NB4 (cell line): ENCODE data around the gene CBLN4.

Source experiments
- DNase-seq: peaks from one replicate; pipeline ENCODE4 v3.0.0; 2010; ENCODE audit warnings: low read depth
- H3K4me3 ChIP-seq: one replicate; pipeline ENCODE4 v1.5.1; 2011; ENCODE audit warnings: mild to moderate bottlenecking, low read depth, low read length, moderate library complexity
- MYC ChIP-seq: IDR thresholded peaks from 2 replicates; pipeline ENCODE4 v1.6.1; 2011; ENCODE audit warnings: low read depth, low read length
- POLR2A ChIP-seq: IDR thresholded peaks from 2 replicates; pipeline ENCODE4 v1.6.1; 2011; ENCODE audit warnings: mild to moderate bottlenecking; ENCODE audit not compliant: insufficient read length; ENCODE audit errors: extremely low read depth
- TF ChIP-seq, protein P1 (sequence below): IDR thresholded peaks from 2 replicates; pipeline ENCODE4 v1.6.1; 2011; ENCODE audit warnings: low read depth, low read length
- TF ChIP-seq, protein P2 (sequence below): IDR thresholded peaks from one replicate; pipeline ENCODE4 v1.5.1; 2012; ENCODE audit warnings: low read depth, low read length

CBLN4 gene

DNA sequence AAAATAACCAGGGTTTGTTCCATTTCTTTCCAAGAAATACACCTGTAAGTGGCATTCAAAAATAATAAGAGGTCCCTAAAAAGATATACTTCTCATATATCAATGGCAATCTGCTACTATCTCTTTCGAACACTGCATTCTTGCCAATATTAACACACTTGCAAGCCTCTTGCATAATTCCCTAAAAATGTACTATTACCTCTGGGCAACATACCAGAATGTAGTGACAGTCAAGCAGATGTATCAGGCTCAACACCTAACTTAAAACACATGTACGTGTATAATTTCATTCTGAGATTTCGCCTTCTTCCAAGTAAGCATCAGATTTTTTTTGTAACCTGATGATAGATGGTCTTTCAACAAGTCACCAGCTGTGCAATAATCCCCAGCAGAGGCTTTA lies 3.4 kb downstream of the CBLN4 start:
- no peak overlapping the region for H3K4me3 ChIP-seq
- no peak for DNase-seq
- TF ChIP-seq, protein P1, sequence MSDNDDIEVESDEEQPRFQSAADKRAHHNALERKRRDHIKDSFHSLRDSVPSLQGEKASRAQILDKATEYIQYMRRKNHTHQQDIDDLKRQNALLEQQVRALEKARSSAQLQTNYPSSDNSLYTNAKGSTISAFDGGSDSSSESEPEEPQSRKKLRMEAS: no peak
- TF ChIP-seq POLR2A (no peak), MYC (no peak)
- TF ChIP-seq, protein P2, sequence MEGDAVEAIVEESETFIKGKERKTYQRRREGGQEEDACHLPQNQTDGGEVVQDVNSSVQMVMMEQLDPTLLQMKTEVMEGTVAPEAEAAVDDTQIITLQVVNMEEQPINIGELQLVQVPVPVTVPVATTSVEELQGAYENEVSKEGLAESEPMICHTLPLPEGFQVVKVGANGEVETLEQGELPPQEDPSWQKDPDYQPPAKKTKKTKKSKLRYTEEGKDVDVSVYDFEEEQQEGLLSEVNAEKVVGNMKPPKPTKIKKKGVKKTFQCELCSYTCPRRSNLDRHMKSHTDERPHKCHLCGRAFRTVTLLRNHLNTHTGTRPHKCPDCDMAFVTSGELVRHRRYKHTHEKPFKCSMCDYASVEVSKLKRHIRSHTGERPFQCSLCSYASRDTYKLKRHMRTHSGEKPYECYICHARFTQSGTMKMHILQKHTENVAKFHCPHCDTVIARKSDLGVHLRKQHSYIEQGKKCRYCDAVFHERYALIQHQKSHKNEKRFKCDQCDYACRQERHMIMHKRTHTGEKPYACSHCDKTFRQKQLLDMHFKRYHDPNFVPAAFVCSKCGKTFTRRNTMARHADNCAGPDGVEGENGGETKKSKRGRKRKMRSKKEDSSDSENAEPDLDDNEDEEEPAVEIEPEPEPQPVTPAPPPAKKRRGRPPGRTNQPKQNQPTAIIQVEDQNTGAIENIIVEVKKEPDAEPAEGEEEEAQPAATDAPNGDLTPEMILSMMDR: no peak

DNA sequence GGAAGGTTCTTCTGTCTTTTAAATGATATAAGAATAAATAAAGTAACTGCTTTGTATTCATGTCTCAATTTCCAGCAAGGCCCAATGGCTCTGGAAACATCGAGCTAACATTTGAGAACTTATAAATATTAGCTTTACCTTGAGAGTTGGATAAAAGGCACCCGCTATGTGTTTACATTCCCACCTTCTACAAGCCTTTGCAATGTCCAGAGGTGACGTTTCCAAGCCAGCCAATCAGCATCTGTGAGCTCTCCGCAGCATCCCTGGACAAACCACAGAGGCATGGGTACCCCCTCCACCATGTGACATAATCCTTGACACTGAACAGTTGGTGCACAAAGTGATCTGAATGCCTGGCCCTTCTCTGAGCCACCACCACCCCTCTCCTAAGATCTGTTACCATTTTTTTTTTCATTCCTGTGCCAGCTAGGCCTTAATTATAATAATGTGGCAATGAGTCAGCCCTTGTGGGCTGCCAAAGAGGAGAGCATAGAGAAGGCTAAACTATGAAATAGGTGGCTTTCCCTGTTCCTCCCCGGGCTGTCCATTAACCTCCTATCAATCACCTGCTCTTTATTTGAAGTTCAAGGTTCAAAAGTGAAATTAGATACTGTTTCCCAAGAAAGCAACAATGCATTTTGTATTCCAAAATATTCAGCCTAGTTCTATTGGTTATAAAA lies 4.1 kb downstream of the CBLN4 start:
- H3K4me3 ChIP-seq: no peak overlapping the region
- DNase-seq: no peak
- TF ChIP-seq, protein P1: no peak
- TF ChIP-seq, protein P2: no peak

DNA sequence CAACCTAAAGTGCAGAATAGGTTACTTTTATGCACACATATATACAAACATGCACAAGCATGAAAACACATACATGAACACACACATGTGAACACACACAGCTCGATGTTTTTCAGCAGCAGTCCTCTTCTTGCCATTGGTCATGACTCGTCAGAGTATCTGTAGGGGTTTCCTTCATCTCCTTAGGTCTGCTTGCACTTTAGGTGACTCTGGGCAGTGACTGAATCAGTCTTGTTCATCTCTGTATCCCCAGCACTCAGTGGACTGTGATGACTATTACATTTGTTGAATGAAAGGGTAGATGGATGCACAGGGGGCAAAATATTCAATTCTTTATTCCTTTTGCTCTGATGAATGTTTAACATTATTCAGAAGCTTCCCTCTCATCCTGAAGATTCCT lies 26.8 kb downstream of the CBLN4 start:
- no peak for DNase-seq
- TF ChIP-seq, protein P2: no peak
- TF ChIP-seq, protein P1: no peak
- no peak for TF ChIP-seq POLR2A
- TF ChIP-seq MYC: no peak
- H3K4me3 ChIP-seq: no peak overlapping the region

DNA sequence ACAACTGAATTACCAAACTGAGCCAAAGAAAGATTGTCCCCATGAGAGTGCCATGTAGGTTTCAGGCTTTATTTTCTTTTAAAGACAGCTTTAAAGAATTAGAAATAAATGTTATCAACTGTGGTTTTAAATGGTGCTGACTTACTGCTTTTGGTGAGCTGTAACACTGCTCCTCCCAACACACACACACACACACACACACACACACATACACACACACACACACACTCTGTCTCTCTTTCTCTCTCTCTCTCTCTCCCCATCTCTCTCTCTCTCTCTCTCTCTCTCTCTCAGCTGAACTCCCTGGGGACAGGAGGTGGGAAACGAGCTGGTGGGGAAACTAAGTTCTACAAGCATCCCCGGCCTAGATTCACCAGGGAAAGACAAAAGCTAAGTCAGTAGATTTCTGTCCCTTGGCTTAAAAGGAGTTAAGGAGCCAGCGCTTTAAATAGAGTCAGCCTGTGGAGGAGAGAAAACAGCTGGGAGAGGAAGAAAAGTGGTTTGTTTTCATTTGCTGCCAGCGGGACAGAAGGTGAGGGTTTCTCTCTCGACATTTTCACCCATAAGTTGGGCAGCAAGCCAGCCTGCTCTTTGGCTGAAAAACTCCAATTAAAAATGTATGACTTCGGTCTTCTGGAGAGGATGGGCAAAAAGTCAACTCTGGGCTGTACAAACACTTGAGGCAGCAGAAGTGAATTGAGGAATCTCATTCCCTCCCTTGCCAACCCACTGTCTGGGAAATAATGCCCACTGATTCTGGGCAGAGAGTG lies 27.4 kb downstream of the CBLN4 start:
- TF ChIP-seq, protein P1: no peak
- TF ChIP-seq POLR2A (no peak), MYC (no peak)
- TF ChIP-seq, protein P2: no peak
- DNase-seq: no peak
- H3K4me3 ChIP-seq: no peak overlapping the region

DNA sequence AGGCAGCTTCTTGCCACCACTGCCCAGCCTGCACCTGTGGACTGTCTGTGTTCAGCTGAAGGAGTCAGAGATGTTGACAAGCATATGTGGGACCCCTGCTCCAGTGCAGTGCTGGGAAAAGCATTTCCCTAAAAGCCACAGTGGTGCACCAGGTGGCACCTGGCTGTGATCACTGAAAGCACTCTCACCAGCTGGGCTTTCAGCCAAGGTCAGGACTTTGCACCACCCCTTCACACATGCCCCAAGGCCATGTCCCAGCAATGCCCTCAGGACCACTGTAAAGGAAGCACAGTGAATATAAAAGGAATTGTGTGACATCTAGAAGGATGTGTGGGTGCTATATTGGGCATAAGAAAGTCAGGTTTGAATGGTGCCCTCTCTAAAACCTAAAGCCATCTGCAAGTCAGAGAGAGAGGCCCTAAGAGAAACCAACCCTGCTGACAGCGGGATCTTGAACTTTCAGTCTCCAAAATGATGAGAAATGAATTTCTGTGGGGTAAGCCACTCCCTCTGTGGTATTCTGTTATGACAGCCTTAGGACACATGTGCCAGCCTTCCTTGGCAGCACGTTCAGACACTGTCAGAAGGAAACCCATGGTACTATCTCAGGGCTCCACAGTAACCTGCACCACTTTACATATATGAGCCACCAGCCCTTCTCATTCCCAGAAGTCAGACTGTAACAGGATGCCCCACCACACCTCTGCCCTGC lies 30.7 kb downstream of the CBLN4 start:
- TF ChIP-seq MYC (no peak), POLR2A (no peak)
- TF ChIP-seq, protein P2: no peak
- TF ChIP-seq, protein P1: no peak
- no peak overlapping the region for H3K4me3 ChIP-seq
- DNase-seq: no peak
